GM21723 (cell line): ENCODE measurements around the gene TM6SF1.
"Not testable (repeated sequence)": the region's sequence is repeated elsewhere in the genome, so short reads cannot be mapped to it uniquely, and the experiment has no call there.

Source experiments
- ATAC-seq: cut with Tn5 transposase; IDR thresholded peaks from one replicate; pipeline ENCODE4 v1.9.1; 2021; ENCODE audit warnings: mild to moderate bottlenecking, moderate library complexity; ENCODE audit not compliant: unreplicated experiment

TM6SF1 gene

DNA sequence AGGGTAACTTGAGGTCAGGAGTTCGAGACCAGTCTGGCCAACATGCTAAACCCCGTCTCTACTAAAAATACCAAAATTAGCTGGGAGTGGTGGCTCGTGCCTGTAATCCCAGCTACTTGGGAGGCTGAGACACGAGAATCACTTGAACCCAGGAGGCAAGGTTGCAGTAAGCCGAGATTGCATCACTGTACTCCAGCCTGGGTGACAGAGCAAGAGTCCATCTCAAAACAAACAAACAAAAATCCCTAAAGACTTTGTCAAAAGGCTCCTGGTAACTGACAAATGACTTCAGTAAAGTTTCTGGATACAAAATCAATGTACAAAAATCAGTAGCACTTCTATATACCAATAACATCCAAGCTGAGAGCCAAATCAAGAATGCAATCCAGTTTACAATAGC lies 62.1 kb downstream of the TM6SF1 start:
- ATAC-seq, result not testable (repeated sequence)

- no peak for ATAC-seq
Observed at GRCh38 chr15:83170474-83171165, 63.2 kb downstream of the TM6SF1 start.

GRCh38 chr15:83174891-83175290 lies 67.4 kb downstream of the TM6SF1 start:
- ATAC-seq, result no peak

GRCh38 chr15:83178390-83178789 lies 70.9 kb downstream of the TM6SF1 start:
- no peak for ATAC-seq

- ATAC-seq, result no peak
Observed at GRCh38 chr15:83178869-83179325, 71.5 kb downstream of the TM6SF1 start.

GRCh38 chr15:83185561-83185960 lies 78.1 kb downstream of the TM6SF1 start:
- ATAC-seq, result no peak
